HepG2 (cell line): Measurements from ENCODE around the gene RAB6B. TPM values are rescaled to one million over a fixed set of nuclear protein-coding genes. Genes with fewer than 3 reads are reported as not detected.
A peak's percentile ranks its signal among the peaks of the same experiment; 100 is the strongest.

ENCODE experiments used
- CTCF ChIP-seq: sonication (generic); formaldehyde crosslinking; IDR thresholded peaks from 2 replicates; pipeline ENCODE4 v1.5.0; 2020; ENCODE audit warnings: mild to moderate bottlenecking, missing genetic modification reagents, moderate library complexity
- HNRNPH1 ChIP-seq: fragments of 200-400 bp; formaldehyde crosslinking; optimal IDR thresholded peaks from 2 replicates; pipeline ENCODE3; 2017; ENCODE audit warnings: mild to moderate bottlenecking, low read depth, low read length
- MBNL3 ChIP-seq: fragments of 250-450 bp; sonication (Bioruptor Pico); conservative IDR thresholded peaks from 2 replicates; pipeline ENCODE4 v1.8.0; 2022; ENCODE audit warnings: mild to moderate bottlenecking, inconsistent platforms
- MLLT10 ChIP-seq: sonication (generic); formaldehyde crosslinking; IDR thresholded peaks from 2 replicates; pipeline ENCODE4 v1.4.0; 2020; ENCODE audit warnings: missing genetic modification reagents
- SKI ChIP-seq: fragments of 450-650 bp; IDR thresholded peaks from one replicate; pipeline ENCODE4 v1.6.1; 2018; ENCODE audit warnings: mild to moderate bottlenecking; ENCODE audit not compliant: partially characterized antibody
- YEATS4 ChIP-seq: sonication (generic); formaldehyde crosslinking; IDR thresholded peaks from 2 replicates; pipeline ENCODE4 v1.4.0; 2020; ENCODE audit warnings: missing genetic modification reagents, borderline replicate concordance
- ZBTB10 ChIP-seq: sonication (generic); formaldehyde crosslinking; IDR thresholded peaks from 2 replicates; pipeline ENCODE4 v1.4.0; 2020; ENCODE audit warnings: missing genetic modification reagents, borderline replicate concordance
- ZNF160 ChIP-seq: sonication (generic); formaldehyde crosslinking; IDR thresholded peaks from 2 replicates; pipeline ENCODE4 v1.8.0; 2022; ENCODE audit warnings: mild to moderate bottlenecking, inconsistent platforms, missing genetic modification reagents
- ZNF512B ChIP-seq: sonication (generic); formaldehyde crosslinking; IDR thresholded peaks from 2 replicates; pipeline ENCODE4 v1.5.1; 2020; ENCODE audit warnings: missing genetic modification reagents, mild to moderate bottlenecking, borderline replicate concordance
- ZNF891 ChIP-seq: sonication (generic); formaldehyde crosslinking; IDR thresholded peaks from 2 replicates; pipeline ENCODE4 v1.5.0; 2020; ENCODE audit warnings: mild to moderate bottlenecking, missing genetic modification reagents
- polyA plus RNA-seq, 8 experiments: library from polyadenylated mRNA; depleted of rRNA in 3 of 8; stranded (reverse) in 7 of 8; unstranded in 1 of 8; fragments of >200 nt; fragmentation: Illumina TruSeq in 4 of 8; extraction: Trizol in 4 of 8; gene quantifications; 2 replicates each; pipeline versions ENCODE4 v1.2.1 to v1.2.3, GENCODE V29; 2011 to 2016; ENCODE audit warnings: low read depth in 4 of 8, missing spikeins in 1 of 8, mixed read lengths in 1 of 8; ENCODE audit not compliant: insufficient read depth in 1 of 8
- total RNA-seq, 5 experiments: library from RNA; depleted of rRNA; stranded (reverse); fragments of >200 nt; fragmentation: Illumina TruSeq; extraction: Trizol; gene quantifications; 2 replicates each; pipeline ENCODE4 v1.2.3, GENCODE V29; 2016; ENCODE audit warnings: low read depth in 1 of 5

Gene RAB6B
- total and polyA plus RNA-seq, 2 of the 13 experiments (the other 11 are each of a cell fraction or from before 2014, with no cell fraction given), result 0.16 TPM; not detected in 1

GRCh38 chr3:133926736-133927539 lies 31.3 kb upstream of the RAB6B start (continued):
- TF ChIP-seq CTCF (CRISPR knock-in tag) (peak; percentile 23), ZNF512B (CRISPR knock-in tag) (no peak), ZNF891 (0 out of 2 replicates have a peak, but pooled peaks have one; percentile 44), MBNL3 (no peak), SKI (no peak), MLLT10 (CRISPR knock-in tag) (no peak), YEATS4 (CRISPR knock-in tag) (0 out of 2 replicates have a peak, but pooled peaks have one; percentile 31), ZBTB10 (CRISPR knock-in tag) (no peak), HNRNPH1 (no peak), ZNF160 (CRISPR knock-in tag) (0 out of 2 replicates have a peak, but pooled peaks have one; percentile 36)
